ENCODE data around the gene MAG. TPM values are rescaled to one million over a fixed set of nuclear protein-coding genes. Genes with fewer than 3 reads are reported as not detected.

The MAG gene, protein sequence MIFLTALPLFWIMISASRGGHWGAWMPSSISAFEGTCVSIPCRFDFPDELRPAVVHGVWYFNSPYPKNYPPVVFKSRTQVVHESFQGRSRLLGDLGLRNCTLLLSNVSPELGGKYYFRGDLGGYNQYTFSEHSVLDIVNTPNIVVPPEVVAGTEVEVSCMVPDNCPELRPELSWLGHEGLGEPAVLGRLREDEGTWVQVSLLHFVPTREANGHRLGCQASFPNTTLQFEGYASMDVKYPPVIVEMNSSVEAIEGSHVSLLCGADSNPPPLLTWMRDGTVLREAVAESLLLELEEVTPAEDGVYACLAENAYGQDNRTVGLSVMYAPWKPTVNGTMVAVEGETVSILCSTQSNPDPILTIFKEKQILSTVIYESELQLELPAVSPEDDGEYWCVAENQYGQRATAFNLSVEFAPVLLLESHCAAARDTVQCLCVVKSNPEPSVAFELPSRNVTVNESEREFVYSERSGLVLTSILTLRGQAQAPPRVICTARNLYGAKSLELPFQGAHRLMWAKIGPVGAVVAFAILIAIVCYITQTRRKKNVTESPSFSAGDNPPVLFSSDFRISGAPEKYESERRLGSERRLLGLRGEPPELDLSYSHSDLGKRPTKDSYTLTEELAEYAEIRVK
- 0.17 TPM in 1 of 2 replicates, not detected in the other for total RNA-seq

DNA sequence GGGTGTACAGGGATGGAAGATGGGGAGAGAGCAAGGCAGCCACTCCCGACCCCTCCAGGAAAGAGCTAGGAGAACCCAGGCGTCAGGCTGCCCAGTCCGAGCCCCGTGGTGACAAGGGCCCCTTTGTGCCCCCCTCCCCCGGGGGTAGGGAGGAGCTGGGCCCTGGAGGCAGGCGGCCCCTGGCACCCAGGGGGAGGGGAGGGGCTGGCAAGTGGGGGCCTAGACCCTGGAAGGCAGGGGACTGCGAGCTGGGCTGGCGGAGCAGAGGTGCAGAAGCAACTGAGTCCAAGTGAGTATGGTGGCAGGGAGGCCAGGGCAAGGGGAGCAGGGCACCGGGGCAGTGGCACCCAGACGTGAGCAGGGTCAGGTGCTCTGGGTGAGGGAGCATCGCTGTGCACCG lies at the start of gene MAG:
TSS of gene MAG (plus strand) at position 246 of the 400 bp plus-strand sequence. CDS start 3,248 bp downstream, outside the sequence.
- Mint-ChIP-seq H3K36me3 (ENCODE audit: low read depth) (no peaks in the 10 kb centered on the region), H3K27me3 (peaks cover 4% of the 10 kb centered on the region), H3K4me1 (peaks cover 7% of the 10 kb centered on the region), H3K9me3 (no peaks in the 10 kb centered on the region), H3K4me3 (no peak within 1 kb of the TSS), H3K27ac (no peak within 1 kb of the TSS)
- intact Hi-C loops (cut with micrococcal nuclease) = no loop called here
- no peak for DNase-seq

DNA sequence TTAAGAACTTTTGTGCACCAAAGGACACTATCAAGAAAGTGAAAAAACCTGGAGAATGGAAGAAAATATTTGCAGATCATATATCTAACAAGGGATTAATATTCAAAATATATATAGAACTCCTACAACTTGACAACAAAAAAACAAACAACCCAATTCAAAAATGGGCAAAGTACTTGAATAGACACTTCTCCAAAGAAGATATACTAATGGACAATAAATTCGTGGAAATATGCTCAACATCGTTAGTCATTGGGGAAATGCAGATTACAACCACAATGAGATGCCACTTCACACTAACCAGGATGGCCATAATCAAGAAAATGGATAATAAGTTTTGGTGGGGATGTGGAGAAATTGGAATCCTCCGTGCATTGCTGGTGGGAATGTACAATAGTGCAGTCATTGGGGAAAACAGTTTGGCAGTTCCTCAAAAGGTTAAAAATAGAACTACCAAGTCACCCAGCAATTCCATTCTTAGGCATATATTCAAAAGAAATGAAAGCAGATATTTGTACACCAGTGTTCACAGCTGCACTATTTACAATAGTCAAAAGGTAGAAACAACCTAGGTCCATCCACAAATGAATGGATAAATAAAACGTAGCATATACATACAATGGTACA lies 45.4 kb upstream of the MAG start:
- H3K9me3 Mint-ChIP-seq = peaks cover 3% of the 10 kb centered on the region
- no peak for DNase-seq
- H3K36me3 Mint-ChIP-seq (ENCODE audit: low read depth) = peaks cover 4% of the 10 kb centered on the region
- no peak overlapping the region for H3K27ac Mint-ChIP-seq
- H3K4me1 Mint-ChIP-seq = peaks cover 19% of the 10 kb centered on the region
- peak overlapping the region; percentile 79 for H3K4me3 Mint-ChIP-seq
- intact Hi-C loops (cut with micrococcal nuclease) = loop anchor here (5.0 kb wide), 1 partner anchor 34 kb away; no protein-coding TSS in a partner anchor
- H3K27me3 Mint-ChIP-seq = peaks cover 60% of the 10 kb centered on the region

GRCh38 chr19:35247526-35248309 lies 44.2 kb upstream of the MAG start:
- DNase-seq = peak; percentile 82
- Mint-ChIP-seq H3K9me3 (peaks cover 3% of the 10 kb centered on the region), H3K27ac (no peak overlapping the region), H3K4me1 (peaks cover 19% of the 10 kb centered on the region), H3K27me3 (peaks cover 56% of the 10 kb centered on the region), H3K4me3 (peak overlapping the region; percentile 79), H3K36me3 (ENCODE audit: low read depth) (peaks cover 4% of the 10 kb centered on the region)
- intact Hi-C loops (cut with micrococcal nuclease) = loop anchor here (5.0 kb wide), 1 partner anchor 35 kb away; no protein-coding TSS in a partner anchor

- peak within 1 kb of the TSS; percentile 79 for H3K4me3 Mint-ChIP-seq
- intact Hi-C loops (cut with micrococcal nuclease) = loop anchor here (5.0 kb wide), 1 partner anchor 36 kb away; no protein-coding TSS in a partner anchor
- H3K27ac Mint-ChIP-seq = peak within 1 kb of the TSS; percentile 42
- DNase-seq = peak; percentile 83
- peaks cover 3% of the 10 kb centered on the region for H3K9me3 Mint-ChIP-seq
- H3K36me3 Mint-ChIP-seq (ENCODE audit: low read depth) = peaks cover 4% of the 10 kb centered on the region
- H3K27me3 Mint-ChIP-seq = peaks cover 48% of the 10 kb centered on the region
- peaks cover 19% of the 10 kb centered on the region for H3K4me1 Mint-ChIP-seq
Measured at GRCh38 chr19:35248310-35249145, 43.4 kb upstream of the MAG start, which contains the start of gene LSR. LSR (plus strand) TSS chr19:35249002; CDS start chr19:35249023, 21 bp downstream.

- intact Hi-C loops (cut with micrococcal nuclease) = loop anchor here (5.0 kb wide), 1 partner anchor 37 kb away; no protein-coding TSS in a partner anchor
- Mint-ChIP-seq H3K4me1 (peaks cover 19% of the 10 kb centered on the region), H3K27ac (no peak overlapping the region), H3K27me3 (peaks cover 42% of the 10 kb centered on the region), H3K36me3 (ENCODE audit: low read depth) (peaks cover 4% of the 10 kb centered on the region), H3K9me3 (peaks cover 3% of the 10 kb centered on the region), H3K4me3 (peak overlapping the region; percentile 79)
- DNase-seq = no peak
Measured at GRCh38 chr19:35249146-35249847, 42.7 kb upstream of the MAG start.

DNA sequence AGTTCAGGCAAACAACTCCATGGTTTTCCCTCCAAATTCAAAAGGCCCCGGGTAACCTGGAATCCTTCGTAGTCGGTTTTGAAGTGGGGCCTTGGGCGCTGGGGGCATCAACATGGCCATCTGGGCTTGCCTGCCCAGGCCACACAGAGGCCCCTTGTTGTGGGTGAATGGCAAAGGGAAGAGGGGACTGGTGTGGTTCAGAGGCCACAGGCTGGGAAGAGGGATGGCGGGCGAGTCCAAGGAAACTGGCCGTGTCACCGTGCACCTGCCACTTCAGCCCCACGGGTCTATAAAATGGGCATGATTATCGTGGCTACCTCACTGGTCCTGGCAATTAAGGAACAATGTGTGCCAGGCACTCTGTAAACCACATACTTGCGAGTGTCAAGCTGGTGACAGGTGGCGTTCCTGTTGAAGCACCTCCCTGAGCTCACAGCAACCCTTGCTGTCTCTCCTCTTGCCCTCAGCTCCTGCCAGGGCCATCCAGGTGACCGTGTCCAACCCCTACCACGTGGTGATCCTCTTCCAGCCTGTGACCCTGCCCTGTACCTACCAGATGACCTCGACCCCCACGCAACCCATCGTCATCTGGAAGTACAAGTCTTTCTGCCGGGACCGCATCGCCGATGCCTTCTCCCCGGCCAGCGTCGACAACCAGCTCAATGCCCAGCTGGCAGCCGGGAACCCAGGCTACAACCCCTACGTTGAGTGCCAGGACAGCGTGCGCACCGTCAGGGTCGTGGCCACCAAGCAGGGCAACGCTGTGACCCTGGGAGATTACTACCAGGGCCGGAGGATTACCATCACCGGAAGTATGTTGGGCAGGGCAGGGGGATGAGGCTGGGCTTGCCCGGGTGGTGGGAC lies 41.9 kb upstream of the MAG start:
- Mint-ChIP-seq H3K9me3 (peaks cover 3% of the 10 kb centered on the region), H3K27ac (no peak overlapping the region), H3K36me3 (ENCODE audit: low read depth) (peaks cover 4% of the 10 kb centered on the region), H3K4me3 (peak overlapping the region; percentile 79), H3K4me1 (peaks cover 19% of the 10 kb centered on the region), H3K27me3 (peaks cover 36% of the 10 kb centered on the region)
- DNase-seq = no peak
- intact Hi-C loops (cut with micrococcal nuclease) = loop anchor here (5.0 kb wide), 1 partner anchor 38 kb away; no protein-coding TSS in a partner anchor

DNA sequence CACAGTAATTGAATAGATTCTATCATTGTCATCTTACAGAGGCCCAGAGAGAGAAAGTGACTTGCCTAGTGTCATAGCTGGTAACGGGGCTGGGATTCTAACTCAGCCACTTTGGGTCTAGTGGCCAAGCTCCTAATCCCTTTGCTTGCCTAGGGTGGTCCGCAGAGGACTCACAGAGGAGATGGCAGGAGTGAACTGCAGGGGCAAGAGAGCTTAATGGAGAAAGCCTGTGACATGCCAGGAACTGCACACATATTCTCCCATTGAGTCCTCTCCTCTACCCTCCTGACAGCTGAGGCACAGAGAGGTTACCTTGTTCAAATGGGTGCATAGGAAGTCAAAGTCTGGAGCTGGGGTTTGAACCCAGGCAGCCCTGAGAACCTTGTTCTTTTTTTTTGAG lies 40.5 kb upstream of the MAG start:
- no peak for DNase-seq
- Mint-ChIP-seq H3K4me3 (no peak overlapping the region), H3K27me3 (peaks cover 30% of the 10 kb centered on the region), H3K27ac (no peak overlapping the region), H3K4me1 (peaks cover 19% of the 10 kb centered on the region), H3K36me3 (ENCODE audit: low read depth) (no peaks in the 10 kb centered on the region), H3K9me3 (no peaks in the 10 kb centered on the region)
- intact Hi-C loops (cut with micrococcal nuclease) = no loop called here

- Mint-ChIP-seq H3K4me1 (peaks cover 17% of the 10 kb centered on the region), H3K27me3 (peaks cover 17% of the 10 kb centered on the region), H3K4me3 (no peak overlapping the region), H3K9me3 (no peaks in the 10 kb centered on the region), H3K36me3 (ENCODE audit: low read depth) (no peaks in the 10 kb centered on the region), H3K27ac (no peak overlapping the region)
- intact Hi-C loops (cut with micrococcal nuclease) = no loop called here
- no peak for DNase-seq
Measured at GRCh38 chr19:35253316-35254286, 38.4 kb upstream of the MAG start.

DNA sequence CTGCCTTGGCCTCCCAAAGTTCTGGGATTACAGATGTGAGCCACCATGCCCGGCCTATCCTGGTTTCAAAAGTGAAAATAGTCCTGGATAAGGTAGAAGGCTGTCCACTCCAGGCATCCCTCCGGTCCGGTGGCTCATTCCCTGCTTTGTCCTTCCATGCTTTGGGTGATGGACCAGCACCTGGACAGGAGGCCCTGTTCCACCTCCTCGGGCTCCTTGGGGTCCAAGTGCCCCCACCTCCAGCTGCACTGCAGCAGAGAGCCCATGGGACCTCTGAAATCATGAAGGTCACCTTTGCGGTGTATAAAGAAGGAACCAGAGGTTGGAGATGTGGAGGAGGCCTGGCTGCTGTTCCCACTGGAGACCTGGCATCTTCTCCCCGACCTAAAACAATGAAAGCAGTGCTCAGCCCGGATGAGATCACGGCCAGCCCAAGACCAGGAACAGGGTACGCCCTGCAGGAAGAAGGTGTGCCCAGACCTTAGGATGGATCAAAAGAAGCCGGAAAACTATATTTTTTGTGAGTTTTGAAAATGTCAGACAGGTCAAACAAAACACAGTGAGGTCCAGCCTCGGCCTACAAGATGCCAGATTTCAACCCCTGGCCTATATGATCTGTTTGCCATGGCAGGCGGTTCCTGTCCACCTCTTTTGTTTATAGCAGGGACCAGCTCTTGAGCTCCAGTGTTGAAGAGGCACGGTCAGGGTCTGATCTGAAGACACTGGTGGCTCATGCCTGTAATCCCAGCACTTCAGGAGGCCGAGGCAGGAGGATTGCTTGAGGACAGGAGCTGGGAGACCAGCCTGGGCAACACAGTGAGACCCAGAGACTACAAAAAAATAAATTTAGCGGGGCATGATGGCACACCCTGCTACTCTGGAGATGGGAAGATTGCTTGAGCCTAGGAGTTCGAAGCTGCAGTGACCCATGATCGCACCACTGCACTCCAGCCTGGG lies 37.3 kb upstream of the MAG start:
- intact Hi-C loops (cut with micrococcal nuclease) = no loop called here
- no peak for DNase-seq
- no peak overlapping the region for H3K4me3 Mint-ChIP-seq

GRCh38 chr19:35256566-35256965 lies 35.4 kb upstream of the MAG start:
- H3K4me1 Mint-ChIP-seq = peaks cover 6% of the 10 kb centered on the region
- H3K9me3 Mint-ChIP-seq = no peaks in the 10 kb centered on the region
- no peak overlapping the region for H3K27ac Mint-ChIP-seq
- no peak overlapping the region for H3K4me3 Mint-ChIP-seq
- intact Hi-C loops (cut with micrococcal nuclease) = no loop called here
- DNase-seq = no peak
- no peaks in the 10 kb centered on the region for H3K36me3 Mint-ChIP-seq (ENCODE audit: low read depth)
- H3K27me3 Mint-ChIP-seq = no peaks in the 10 kb centered on the region

More for the DNA sequence above, 37.3 kb upstream of the MAG start:
- no peak overlapping the region for H3K27ac Mint-ChIP-seq
- H3K36me3 Mint-ChIP-seq (ENCODE audit: low read depth) = no peaks in the 10 kb centered on the region
- no peaks in the 10 kb centered on the region for H3K9me3 Mint-ChIP-seq
- H3K27me3 Mint-ChIP-seq = peaks cover 8% of the 10 kb centered on the region
- peaks cover 9% of the 10 kb centered on the region for H3K4me1 Mint-ChIP-seq

Measured in activated CD4-positive, alpha-beta T cell treated with anti-CD3 and anti-CD28 coated beads, Interleukin-2, amount 10 ng/mL, durations not matched to agents 24 days and 14 days (primary cell).